NCI-H1417 (cell line): ENCODE data around the gene CCDC194.
"Not testable (repeated sequence)": the region's sequence is repeated elsewhere in the genome, so short reads cannot be mapped to it uniquely, and the experiment has no call there.

Source experiments
- DNase-seq, 3 experiments: peaks; one replicate each; lab custom pipeline; 2025; lab: John Stamatoyannopoulos, UW

Gene CCDC194

GRCh38 chr19:17376935-17377600 is 16.9 kb downstream of the CCDC194 start, which contains the start of gene PLVAP:
Gene PLVAP (minus strand): TSS chr19:17377342. CDS start chr19:17377288, 54 bp downstream.
- no peak for DNase-seq

DNA sequence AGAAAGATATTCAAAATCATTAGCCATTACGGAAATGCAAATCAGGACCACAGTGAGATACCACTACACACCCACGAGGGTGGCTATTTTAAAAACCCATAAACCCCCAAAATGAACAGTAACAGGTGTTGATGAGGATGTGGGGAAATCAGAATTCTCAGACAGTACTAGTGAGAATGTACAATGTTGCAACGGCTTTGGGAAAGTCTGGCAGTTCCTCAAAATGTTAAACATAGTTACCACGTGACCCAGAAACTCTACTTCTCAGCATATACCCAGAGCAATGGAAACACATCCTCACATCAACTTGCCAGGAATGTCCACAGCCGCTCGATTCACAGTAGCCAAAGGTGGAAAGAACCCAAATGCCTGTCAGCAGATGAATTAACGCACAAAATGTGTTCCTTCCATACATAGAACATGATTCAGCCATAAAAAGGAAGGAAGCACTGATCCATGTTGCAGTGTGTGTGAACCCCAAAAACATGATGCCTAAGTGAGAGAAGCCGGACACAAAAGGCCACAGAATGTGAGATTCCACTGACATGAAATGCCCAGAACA is 23.9 kb downstream of the CCDC194 start:
- DNase-seq, result no peak

DNA sequence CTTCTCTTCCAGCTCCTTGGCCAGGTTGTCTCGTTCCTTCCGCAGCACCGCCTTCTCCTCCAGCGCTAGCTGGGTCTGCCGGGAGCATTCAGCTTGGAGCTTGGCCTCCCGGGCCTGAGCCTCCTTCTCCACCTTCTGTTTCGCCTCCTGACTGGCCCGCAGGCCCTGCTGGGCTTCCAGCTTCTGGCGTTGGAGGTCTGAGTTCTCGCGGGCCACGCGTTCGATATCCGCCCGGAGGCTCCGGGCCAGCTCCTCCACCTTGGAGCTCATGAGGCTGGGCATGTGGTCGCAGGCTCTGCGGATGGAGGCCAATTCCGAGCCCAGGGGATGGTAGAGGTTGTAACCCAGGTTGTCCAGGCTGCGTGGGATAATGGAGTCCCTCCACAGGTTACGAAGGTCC is 28.6 kb downstream of the CCDC194 start:
- no peak for DNase-seq

DNA sequence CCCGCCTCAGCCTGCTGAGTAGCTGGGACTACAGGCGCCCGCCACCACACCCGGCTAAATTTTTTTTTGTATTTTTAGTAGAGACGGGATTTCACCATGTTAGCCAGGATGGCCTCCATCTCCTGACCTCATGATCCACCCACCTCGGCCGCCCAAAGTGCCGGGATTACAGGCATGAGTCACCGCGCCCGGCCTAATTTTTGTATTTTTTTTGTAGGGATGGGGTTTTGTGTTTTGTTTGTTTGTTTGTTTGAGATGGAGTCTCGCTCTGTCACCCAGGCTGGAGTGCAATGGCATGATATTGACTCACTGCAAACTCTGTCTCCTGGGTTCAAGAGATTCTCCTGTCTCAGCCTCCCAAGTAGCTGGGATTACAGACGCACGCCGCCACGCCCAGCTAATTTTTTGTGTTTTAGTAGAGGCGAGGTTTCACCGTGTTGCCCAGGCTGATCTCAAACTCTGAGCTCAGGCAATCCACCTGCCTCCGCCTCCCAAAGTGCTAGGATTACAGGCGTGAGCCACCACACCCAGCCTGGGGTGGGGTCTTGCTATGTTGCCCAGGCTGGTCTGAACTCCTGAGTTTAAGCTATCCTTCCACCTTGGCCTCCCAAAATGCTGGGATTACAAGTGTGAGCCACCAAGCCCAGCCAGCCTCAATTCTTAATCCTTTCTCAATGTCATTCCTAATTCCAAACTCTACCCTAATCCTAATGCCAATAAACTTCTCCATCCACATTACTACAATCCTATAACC is 30.0 kb downstream of the CCDC194 start:
- not testable (repeated sequence) for DNase-seq

DNA sequence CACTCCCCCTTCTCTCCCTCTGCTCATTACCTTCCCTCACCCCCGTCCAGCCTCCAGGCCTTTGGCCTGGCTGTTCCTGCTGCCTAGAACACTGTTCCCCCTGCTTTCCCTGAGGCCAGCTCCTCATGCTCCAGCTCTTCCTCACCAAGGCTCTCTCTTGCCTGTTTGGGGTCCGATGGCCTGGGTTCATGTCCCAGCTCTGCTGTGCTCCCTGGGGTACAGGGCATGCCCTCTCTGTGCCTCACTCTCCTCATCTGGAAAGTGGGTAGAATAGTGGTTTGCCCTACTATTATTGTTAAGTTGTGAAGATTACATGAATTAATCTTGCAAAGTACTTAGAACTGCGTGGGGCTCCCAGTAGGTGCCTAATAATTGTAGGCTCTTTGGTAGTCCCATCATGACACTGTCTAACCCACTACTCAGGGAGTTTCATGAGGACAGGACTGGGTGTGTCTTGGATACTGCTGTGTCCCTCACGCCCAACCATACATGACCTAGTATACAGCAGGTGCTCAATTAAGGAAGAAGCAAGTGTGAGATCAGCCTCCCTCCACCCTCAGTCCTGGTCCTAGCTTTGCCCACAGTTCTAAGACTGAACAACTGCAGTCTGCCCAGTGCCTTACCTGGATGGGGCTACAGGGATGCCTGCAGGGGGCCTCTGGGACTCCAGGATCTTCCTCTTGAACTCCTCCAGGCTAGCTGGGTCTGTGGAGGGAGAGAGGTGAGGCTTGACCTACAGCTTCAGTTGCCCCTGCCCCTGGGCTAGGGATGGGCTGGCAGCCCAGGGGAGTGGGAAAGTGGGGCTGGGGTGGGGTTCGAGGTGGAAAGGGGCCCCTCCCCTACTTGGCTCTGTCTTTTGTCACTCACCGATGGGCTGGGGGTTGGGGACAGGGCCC is 33.8 kb downstream of the CCDC194 start:
- no peak for DNase-seq

GRCh38 chr19:17358395-17358794 is 35.6 kb downstream of the CCDC194 start:
- DNase-seq, result no peak

- peak in 1 of 3 experiments; percentile 29 for DNase-seq
These were observed 36.3 kb downstream of the CCDC194 start for GRCh38 chr19:17357724-17358123.

DNA sequence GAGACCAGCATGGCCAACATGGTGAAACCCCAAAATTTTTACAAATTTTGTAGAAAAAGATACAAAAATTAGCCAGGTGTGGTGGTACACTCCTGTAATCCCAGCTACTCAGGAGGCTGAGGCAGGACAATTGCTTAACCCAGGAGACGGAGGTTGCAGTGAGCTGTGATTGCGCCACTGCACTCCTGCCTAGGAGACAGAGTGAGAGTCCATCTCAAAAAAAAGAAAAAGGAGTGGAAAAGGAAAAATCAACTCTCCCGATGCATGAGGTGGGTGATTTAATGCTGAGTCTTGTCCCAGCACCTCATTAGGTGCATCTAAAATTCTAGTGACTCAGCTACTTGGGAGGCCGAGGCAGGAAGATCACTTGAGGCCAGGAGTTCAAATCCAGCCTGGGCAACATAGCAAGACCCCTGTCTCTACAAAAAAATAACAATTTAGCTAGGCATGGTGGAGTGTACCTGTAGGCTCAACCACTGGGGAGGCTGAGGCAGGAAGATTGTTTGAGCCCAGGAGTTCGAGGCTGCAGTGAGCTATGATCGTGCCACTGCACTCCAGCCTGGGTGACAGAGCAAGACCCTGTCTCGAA is 36.8 kb downstream of the CCDC194 start:
- DNase-seq, result no peak

- DNase-seq, result no peak
These were observed 40.6 kb downstream of the CCDC194 start for GRCh38 chr19:17353386-17353785.

GRCh38 chr19:17352608-17353280 is 41.3 kb downstream of the CCDC194 start:
- DNase-seq, result no peak

DNA sequence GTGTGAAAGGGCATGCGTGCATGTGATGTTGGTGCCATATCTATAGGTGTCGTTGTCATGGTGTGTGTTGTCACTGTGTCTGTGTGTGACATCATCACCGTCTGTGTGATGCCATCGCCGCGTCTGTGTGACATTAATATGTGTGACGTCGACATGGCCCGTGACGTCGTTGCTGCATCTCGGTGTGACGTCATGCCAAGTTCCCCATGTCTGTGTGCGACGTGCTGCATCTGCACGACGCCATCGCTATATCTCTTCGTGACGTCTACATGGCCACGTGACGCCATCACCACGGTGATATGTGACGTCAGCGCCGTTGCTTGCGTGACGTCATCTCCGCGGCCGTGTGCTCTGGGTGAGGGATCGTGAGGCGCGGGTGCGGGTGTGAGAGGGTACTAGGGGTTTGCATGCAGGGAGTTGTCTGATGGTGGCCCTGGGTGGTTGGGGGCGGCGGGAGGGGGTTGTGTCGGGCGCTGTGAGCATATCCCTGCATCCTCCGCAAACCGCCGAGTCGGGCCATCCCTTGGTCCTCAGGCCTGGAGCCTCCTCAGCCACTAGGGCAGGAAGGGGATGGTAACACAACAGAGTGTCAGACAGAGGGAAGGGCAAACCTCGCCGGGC is 42.1 kb downstream of the CCDC194 start:
- no peak for DNase-seq

DNA sequence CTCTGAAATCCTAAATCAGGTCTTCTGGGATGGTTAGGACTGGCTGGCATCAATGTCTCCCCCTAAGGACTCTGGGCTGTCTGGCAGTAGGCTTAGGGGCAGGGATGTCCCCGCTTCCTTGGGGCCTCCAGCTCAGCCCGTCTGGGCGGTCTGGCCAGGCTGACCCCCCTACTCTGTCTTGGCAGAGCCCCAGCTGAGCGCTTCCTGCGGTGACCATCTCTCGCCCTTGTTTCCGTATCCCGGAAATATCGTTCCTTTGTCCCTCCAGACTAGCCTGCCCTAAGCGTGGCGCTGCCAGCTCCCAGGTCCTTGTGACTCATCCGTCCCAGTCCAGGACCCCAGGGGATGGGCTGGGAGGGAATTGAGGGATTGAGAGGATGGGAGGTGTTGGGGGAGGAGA is 45.3 kb downstream of the CCDC194 start:
- peak in 2 of 3 experiments; percentile 25 to 63 for DNase-seq

- DNase-seq, result no peak
These were observed 46.1 kb downstream of the CCDC194 start for GRCh38 chr19:17347877-17348276.

GRCh38 chr19:17347361-17347760 is 46.6 kb downstream of the CCDC194 start:
- DNase-seq, result no peak

DNA sequence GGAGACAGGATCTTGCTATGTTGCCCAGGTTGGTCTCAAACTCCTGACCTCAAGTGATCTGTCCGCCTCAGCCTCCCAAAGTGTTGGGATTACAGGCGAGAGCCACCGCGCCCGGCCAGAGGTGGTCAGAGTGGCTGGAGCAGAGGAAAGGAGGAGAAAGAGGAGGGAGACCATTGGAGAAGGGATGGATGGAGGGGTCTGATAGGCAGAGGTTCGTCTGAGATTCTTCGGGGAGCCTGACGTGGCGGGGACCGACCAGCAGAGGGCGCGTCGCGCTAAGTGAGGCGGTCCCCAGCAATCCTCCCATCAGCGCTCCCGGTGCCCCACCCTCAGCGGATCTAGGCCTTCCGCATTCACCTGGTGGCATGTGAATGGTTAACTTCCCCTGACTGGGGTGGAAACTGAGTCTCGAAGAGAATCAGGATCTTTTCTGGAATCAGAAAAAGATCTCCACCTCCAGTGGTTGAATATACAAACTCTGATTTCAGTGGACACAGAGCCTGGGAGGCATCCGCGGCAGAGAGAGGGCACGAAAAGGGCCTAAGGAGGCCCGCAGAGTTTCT is 47.8 kb downstream of the CCDC194 start:
- peak; percentile 41 to 77 (median 61) for DNase-seq

DNA sequence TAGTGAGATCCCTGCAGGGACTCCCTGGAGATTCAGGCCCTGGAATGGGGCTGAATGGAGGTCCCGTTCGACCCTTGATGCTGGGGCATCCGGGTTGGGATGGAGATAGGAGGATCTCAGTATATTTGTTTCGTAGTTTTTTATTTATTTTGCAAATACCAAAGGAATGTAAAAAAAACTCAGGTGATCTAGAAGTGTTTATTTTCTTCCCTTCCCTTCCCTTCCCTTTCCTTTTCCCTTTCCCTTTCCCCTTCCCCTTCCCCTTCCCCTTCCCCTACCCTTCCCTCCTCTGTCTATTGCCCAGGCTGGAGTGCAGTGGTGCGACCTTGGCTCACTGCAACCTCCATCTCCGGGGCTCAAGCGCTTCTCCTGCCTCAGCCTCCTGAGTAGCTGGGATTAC is 52.2 kb downstream of the CCDC194 start:
- no peak for DNase-seq

DNA sequence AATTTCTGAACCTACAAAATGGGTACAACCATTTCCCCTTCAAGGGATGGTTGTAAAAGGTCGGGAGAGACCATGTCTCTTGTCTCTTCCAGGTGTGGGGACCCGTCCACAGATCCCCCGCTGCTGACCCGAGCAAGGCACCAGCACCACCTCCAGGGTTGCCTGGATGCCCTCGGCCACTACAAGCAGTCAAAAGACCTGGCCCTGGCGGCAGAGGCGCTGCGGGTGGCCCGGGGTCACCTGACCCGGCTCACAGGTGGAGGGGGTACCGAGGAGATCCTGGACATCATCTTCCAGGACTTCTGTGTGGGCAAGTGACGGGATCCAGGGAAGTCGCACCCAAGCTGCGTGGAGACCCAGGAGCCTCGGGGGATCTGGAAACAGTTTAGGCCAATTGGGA is 52.6 kb downstream of the CCDC194 start:
- DNase-seq, result no peak

GRCh38 chr19:17340871-17341357 is 53.1 kb downstream of the CCDC194 start:
- DNase-seq, result no peak
